ENCODE measurements around the gene TMEM176A.

TMEM176A gene

DNA sequence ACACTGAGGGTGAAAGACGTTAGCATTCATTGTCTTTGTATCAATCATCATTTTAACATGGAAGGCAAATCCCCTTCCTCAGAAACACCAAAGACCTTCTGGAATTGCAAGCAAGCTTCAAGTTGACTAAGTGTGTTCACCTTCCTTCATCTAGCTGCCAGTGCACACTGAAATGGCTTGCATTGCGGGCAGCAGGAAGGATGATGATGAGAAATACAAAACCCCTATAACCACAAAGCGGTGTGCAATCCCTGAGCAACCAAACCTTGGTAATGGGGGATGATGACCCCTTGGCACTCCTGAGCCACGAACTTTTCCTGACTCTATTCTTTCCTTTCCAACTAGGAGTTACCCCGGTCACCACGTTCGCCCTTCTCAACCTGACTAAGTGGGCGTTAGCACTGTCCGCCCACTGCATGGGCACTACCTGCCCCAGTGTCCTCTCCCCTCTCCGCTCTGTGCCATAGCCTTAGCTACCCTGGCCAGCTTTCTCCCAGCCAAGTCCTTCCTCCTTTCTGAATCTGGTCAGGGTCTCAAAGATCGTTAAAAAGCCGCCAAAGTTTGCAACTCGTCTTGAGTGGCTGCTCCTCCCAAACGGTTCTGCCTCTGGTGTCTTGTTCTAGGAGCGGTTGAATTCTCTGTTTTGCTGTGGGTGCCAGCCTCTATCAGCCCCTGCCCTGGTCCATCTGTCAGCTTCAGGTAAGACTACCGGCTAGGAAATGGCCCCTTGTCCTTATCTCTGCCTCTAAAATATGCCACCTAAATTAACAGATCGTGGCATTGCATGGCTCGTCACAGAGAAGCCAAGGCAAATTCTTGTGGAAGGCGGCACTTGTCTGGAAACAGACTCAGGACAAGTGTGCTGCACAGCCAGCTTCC lies 51.2 kb downstream of the TMEM176A start:
- DNase-seq = no peak

DNA sequence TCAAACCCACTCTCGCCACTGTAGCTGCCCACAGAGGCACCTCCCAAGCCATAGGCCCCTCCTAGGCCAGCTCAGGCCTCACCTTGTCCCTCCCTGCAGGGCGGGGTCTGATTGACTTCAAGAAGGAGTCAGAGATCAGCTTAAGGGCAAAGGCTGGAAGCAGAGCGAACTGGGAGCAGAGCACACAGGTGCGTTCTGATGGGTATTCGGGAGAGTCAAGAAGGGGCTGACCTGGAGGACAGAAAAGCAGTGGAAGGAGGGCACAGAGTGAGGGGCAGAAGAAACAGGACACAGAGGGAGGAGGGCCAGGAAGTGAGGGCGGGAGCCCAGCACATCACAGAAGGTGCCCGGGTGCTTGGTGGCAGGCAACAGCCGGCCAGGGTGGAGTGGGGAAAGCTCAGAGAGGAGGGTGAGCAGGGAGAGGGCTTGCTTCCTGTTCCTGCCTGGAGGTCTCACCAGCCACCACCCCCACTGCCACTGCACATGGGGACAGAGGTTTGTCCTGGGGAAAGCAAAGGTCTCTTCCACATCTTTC lies 51.9 kb downstream of the TMEM176A start, which contains the start of gene AOC1:
AOC1 (plus strand) TSS at position 147 of the 535 bp plus-strand sequence. CDS start 3,954 bp downstream, outside the sequence.
- DNase-seq = no peak

GRCh38 chr7:150854066-150855000 lies 53.8 kb downstream of the TMEM176A start:
- DNase-seq = no peak
